HFFc6 (cell line): ENCODE data around the gene FZD8. TPM values are rescaled to one million over a fixed set of nuclear protein-coding genes. Genes with fewer than 3 reads are reported as not detected.

ENCODE experiments used
- DNase-seq: peaks from one replicate; pipeline ENCODE4 v3.0.0-alpha.2; 2018
- H3K27ac Mint-ChIP-seq: 2 replicates; pipeline ENCODE4 v1.8.0; 2020; ENCODE audit warnings: mild to moderate bottlenecking, mixed read lengths
- H3K27me3 Mint-ChIP-seq: 2 replicates; pipeline ENCODE4 v1.8.0; 2021; ENCODE audit warnings: mild to moderate bottlenecking, moderate library complexity, mixed read lengths; ENCODE audit not compliant: insufficient read depth
- H3K36me3 Mint-ChIP-seq: 2 replicates; pipeline ENCODE4 v1.8.0; 2021; ENCODE audit warnings: low read depth, mixed read lengths
- H3K4me1 Mint-ChIP-seq: 2 replicates; pipeline ENCODE4 v1.8.0; 2020; ENCODE audit warnings: low read depth, mixed read lengths
- H3K4me3 Mint-ChIP-seq: 2 replicates; pipeline ENCODE4 v1.8.0; 2020; ENCODE audit warnings: mild to moderate bottlenecking, moderate library complexity, mixed read lengths
- H3K9me3 Mint-ChIP-seq: 2 replicates; pipeline ENCODE4 v1.8.0; 2020; ENCODE audit warnings: mild to moderate bottlenecking, mixed read lengths
- total RNA-seq, 6 experiments: library from RNA; stranded (reverse); fragmentation: NEBNext Ultra II Directional; extraction: Animal tissue kit (Norgen Biotek cat#: 25700); gene quantifications; 2 replicates in 1 of 6; 3 replicates in 5 of 6; pipeline ENCODE4 v1.2.3, GENCODE V29; 2021
- TF ChIP-seq, protein P1 (sequence below): fragments of 200-600 bp; sonication (generic); IDR thresholded peaks from 2 replicates; pipeline ENCODE4 v1.5.0; 2021; ENCODE audit warnings: antibody characterized with exemption, mild to moderate bottlenecking

The FZD8 gene
- total RNA-seq, 6 experiments from 2014 or later, result 0.24 to 1.2 (median 0.84) TPM

GRCh38 chr10:35661236-35661635, 19.1 kb upstream of the FZD8 start:
- DNase-seq, result no peak

GRCh38 chr10:35659456-35659855, 17.4 kb upstream of the FZD8 start:
- Mint-ChIP-seq H3K4me3 (no peak overlapping the region), H3K36me3 (no peaks in the 10 kb centered on the region), H3K27me3 (peaks cover 7% of the 10 kb centered on the region), H3K9me3 (no peaks in the 10 kb centered on the region), H3K4me1 (no peaks in the 10 kb centered on the region), H3K27ac (no peak overlapping the region)
- no peak for DNase-seq
- TF ChIP-seq, protein P1, sequence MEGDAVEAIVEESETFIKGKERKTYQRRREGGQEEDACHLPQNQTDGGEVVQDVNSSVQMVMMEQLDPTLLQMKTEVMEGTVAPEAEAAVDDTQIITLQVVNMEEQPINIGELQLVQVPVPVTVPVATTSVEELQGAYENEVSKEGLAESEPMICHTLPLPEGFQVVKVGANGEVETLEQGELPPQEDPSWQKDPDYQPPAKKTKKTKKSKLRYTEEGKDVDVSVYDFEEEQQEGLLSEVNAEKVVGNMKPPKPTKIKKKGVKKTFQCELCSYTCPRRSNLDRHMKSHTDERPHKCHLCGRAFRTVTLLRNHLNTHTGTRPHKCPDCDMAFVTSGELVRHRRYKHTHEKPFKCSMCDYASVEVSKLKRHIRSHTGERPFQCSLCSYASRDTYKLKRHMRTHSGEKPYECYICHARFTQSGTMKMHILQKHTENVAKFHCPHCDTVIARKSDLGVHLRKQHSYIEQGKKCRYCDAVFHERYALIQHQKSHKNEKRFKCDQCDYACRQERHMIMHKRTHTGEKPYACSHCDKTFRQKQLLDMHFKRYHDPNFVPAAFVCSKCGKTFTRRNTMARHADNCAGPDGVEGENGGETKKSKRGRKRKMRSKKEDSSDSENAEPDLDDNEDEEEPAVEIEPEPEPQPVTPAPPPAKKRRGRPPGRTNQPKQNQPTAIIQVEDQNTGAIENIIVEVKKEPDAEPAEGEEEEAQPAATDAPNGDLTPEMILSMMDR, result no peak

More at GRCh38 chr10:35661236-35661635, 19.1 kb upstream of the FZD8 start:
- Mint-ChIP-seq H3K36me3 (no peaks in the 10 kb centered on the region), H3K4me3 (no peak overlapping the region), H3K27me3 (peaks cover 7% of the 10 kb centered on the region), H3K27ac (no peak overlapping the region), H3K4me1 (no peaks in the 10 kb centered on the region), H3K9me3 (no peaks in the 10 kb centered on the region)
- TF ChIP-seq, protein P1, result no peak

DNA sequence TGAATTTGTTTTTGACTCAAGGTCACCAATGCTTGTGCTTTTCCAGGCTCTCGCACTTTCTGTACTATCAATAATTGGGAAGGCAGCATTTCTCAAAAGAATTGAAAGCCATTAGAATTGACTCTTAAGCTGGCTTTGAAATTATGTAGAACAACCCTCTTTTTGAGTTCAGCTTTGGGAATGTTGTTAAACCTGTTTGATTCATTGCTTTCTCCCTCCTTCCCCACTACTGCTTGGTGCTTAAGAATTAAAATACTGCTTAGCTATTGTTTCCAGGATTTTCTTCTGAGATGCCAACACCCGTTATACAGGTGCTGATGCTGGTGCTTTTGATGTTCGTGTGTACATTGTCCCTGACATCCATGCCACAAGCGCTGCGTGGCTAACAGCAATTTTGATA, 15.5 kb upstream of the FZD8 start:
- Mint-ChIP-seq H3K27ac (no peak overlapping the region), H3K4me1 (no peaks in the 10 kb centered on the region), H3K9me3 (no peaks in the 10 kb centered on the region), H3K4me3 (no peak overlapping the region), H3K27me3 (peaks cover 7% of the 10 kb centered on the region), H3K36me3 (no peaks in the 10 kb centered on the region)
- DNase-seq, result no peak
- TF ChIP-seq, protein P1, result no peak

DNA sequence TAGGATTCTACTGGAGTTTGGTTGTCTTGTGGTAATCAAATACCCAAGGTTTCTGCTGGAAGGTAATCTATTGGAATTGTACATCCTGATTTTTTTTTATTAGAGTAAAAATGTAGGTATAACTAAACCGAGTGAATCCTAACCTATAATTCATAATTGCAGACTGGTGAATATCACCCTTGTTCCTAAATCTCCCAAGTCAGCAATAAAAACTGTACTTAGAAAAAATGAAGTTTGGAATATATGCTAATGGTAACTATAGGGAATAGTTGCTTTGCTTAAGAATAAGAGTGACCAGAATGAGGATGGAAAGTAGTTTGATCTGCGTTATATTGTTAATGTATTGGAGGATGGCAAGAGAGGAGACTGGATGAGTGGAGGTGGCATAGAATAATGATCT, 10.7 kb upstream of the FZD8 start:
- no peak overlapping the region for H3K27ac Mint-ChIP-seq
- DNase-seq, result no peak
- TF ChIP-seq, protein P1, result no peak
- no peaks in the 10 kb centered on the region for H3K9me3 Mint-ChIP-seq
- no peaks in the 10 kb centered on the region; the same call in 1 of the 2 replicates for H3K27me3 Mint-ChIP-seq
- no peaks in the 10 kb centered on the region for H3K36me3 Mint-ChIP-seq
- H3K4me3 Mint-ChIP-seq, result no peak overlapping the region
- H3K4me1 Mint-ChIP-seq, result no peaks in the 10 kb centered on the region

DNA sequence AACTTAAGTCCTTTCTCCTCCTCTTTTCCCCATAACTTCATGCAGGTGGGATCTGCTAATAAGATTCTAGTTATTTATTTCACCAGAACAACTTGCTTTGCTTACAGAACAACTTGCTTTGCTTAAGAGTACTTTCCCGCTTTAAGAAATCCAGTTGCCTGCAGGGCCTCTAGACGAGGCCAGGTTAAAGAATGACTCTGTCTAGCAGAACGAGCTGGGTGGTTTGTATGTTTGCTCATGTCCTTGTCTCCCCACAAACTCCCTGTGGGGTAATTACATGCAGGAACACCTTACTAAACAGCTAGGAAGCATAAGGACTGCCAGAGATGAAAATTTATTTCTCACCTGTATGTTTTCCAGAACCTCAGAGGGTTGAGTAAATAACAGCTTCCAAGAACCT, 8.8 kb upstream of the FZD8 start:
- TF ChIP-seq, protein P1, result no peak
- H3K36me3 Mint-ChIP-seq, result no peaks in the 10 kb centered on the region
- no peak overlapping the region for H3K27ac Mint-ChIP-seq
- no peaks in the 10 kb centered on the region for H3K9me3 Mint-ChIP-seq
- DNase-seq, result no peak
- no peak overlapping the region for H3K4me3 Mint-ChIP-seq
- H3K27me3 Mint-ChIP-seq, result peaks cover 4% of the 10 kb centered on the region; the same call in 1 of the 2 replicates
- no peaks in the 10 kb centered on the region for H3K4me1 Mint-ChIP-seq
